NB4 (cell line): ENCODE data around the gene CAMTA1.

ENCODE experiments used
- DNase-seq: peaks from one replicate; pipeline ENCODE4 v3.0.0; 2010; ENCODE audit warnings: low read depth
- H3K4me3 ChIP-seq: one replicate; pipeline ENCODE4 v1.5.1; 2011; ENCODE audit warnings: mild to moderate bottlenecking, low read depth, low read length, moderate library complexity
- CTCF ChIP-seq: IDR thresholded peaks from one replicate; pipeline ENCODE4 v1.5.1; 2012; ENCODE audit warnings: low read depth, low read length
- MAX ChIP-seq: IDR thresholded peaks from 2 replicates; pipeline ENCODE4 v1.6.1; 2011; ENCODE audit warnings: low read depth, low read length
- MYC ChIP-seq: IDR thresholded peaks from 2 replicates; pipeline ENCODE4 v1.6.1; 2011; ENCODE audit warnings: low read depth, low read length
- POLR2A ChIP-seq: IDR thresholded peaks from 2 replicates; pipeline ENCODE4 v1.6.1; 2011; ENCODE audit warnings: mild to moderate bottlenecking; ENCODE audit not compliant: insufficient read length; ENCODE audit errors: extremely low read depth

CAMTA1 gene

GRCh38 chr1:7587108-7587772 is 802.0 kb downstream of the CAMTA1 start:
- H3K4me3 ChIP-seq = no peak overlapping the region
- TF ChIP-seq MAX (no peak), CTCF (no peak), MYC (no peak), POLR2A (no peak)
- DNase-seq = no peak

- DNase-seq = no peak
- TF ChIP-seq MAX = no peak
- no peak for TF ChIP-seq POLR2A
- no peak for TF ChIP-seq MYC
- no peak for TF ChIP-seq CTCF
- no peak overlapping the region for H3K4me3 ChIP-seq
Observed at GRCh38 chr1:7587773-7588456, 802.7 kb downstream of the CAMTA1 start.

GRCh38 chr1:7588457-7588827 is 803.2 kb downstream of the CAMTA1 start:
- H3K4me3 ChIP-seq = no peak overlapping the region
- no peak for DNase-seq
- no peak for TF ChIP-seq CTCF
- TF ChIP-seq MAX = no peak
- TF ChIP-seq MYC = no peak
- no peak for TF ChIP-seq POLR2A

- no peak for DNase-seq
- no peak overlapping the region for H3K4me3 ChIP-seq
- no peak for TF ChIP-seq MYC
- no peak for TF ChIP-seq MAX
- TF ChIP-seq POLR2A = no peak
- TF ChIP-seq CTCF = no peak
Observed at GRCh38 chr1:7589080-7589735, 804.0 kb downstream of the CAMTA1 start.

GRCh38 chr1:7589774-7590425 is 804.6 kb downstream of the CAMTA1 start:
- no peak for DNase-seq
- no peak overlapping the region for H3K4me3 ChIP-seq
- TF ChIP-seq MAX (no peak), POLR2A (no peak), CTCF (no peak), MYC (no peak)
